DMS153 (cell line): Measurements from ENCODE around the gene SORBS2.
A peak's percentile ranks its signal among the peaks of the same experiment; 100 is the strongest.
"Not testable (repeated sequence)": the region's sequence is repeated elsewhere in the genome, so short reads cannot be mapped to it uniquely, and the experiment has no call there.

Experiments used
- DNase-seq: peaks from one replicate; lab custom pipeline; 2025; lab: John Stamatoyannopoulos, UW

SORBS2 gene

GRCh38 chr4:185811509-185812364 lies at the start of gene SORBS2:
TSS of gene SORBS2 (minus strand) at chr4:185812194. CDS start at chr4:185690571, 121,623 bp downstream.
- DNase-seq = peak; percentile 73

- no peak for DNase-seq
Observed at GRCh38 chr4:185859111-185859510, 47.1 kb upstream of the SORBS2 start.

GRCh38 chr4:185857561-185857960 lies 45.6 kb upstream of the SORBS2 start:
- not testable (repeated sequence) for DNase-seq

GRCh38 chr4:185853841-185854240 lies 41.8 kb upstream of the SORBS2 start:
- no peak for DNase-seq

- no peak for DNase-seq
Observed at GRCh38 chr4:185852961-185853360, 41.0 kb upstream of the SORBS2 start.

- DNase-seq = no peak
Observed at GRCh38 chr4:185849664-185850550, 37.9 kb upstream of the SORBS2 start.

- no peak for DNase-seq
Observed at GRCh38 chr4:185847352-185848097, 35.5 kb upstream of the SORBS2 start.

- no peak for DNase-seq
Observed at GRCh38 chr4:185846505-185847150, 34.6 kb upstream of the SORBS2 start.

GRCh38 chr4:185845966-185846365 lies 34.0 kb upstream of the SORBS2 start:
- no peak for DNase-seq

GRCh38 chr4:185841451-185841850 lies 29.5 kb upstream of the SORBS2 start:
- no peak for DNase-seq

GRCh38 chr4:185840953-185841352 lies 29.0 kb upstream of the SORBS2 start:
- no peak for DNase-seq

- DNase-seq = no peak
Observed at GRCh38 chr4:185840201-185840600, 28.2 kb upstream of the SORBS2 start.

GRCh38 chr4:185839770-185840169 lies 27.8 kb upstream of the SORBS2 start:
- no peak for DNase-seq

GRCh38 chr4:185839194-185839712 lies 27.3 kb upstream of the SORBS2 start:
- DNase-seq = no peak

GRCh38 chr4:185838514-185839193 lies 26.7 kb upstream of the SORBS2 start:
- no peak for DNase-seq

GRCh38 chr4:185838104-185838452 lies 26.1 kb upstream of the SORBS2 start:
- DNase-seq = no peak

- no peak for DNase-seq
Observed at GRCh38 chr4:185837415-185838103, 25.6 kb upstream of the SORBS2 start.

- no peak for DNase-seq
Observed at GRCh38 chr4:185836241-185837084, 24.5 kb upstream of the SORBS2 start.

- DNase-seq = no peak
Observed at GRCh38 chr4:185835814-185836213, 23.8 kb upstream of the SORBS2 start.
